Fibroblast of pulmonary artery (primary cell): ENCODE data around the gene COX11.

Experiments used
- DNase-seq: peaks from one replicate; pipeline ENCODE4 v3.0.0-alpha.2; 2010; ENCODE audit warnings: low read depth
- H3K4me3 ChIP-seq: replicated peaks from 2 replicates; pipeline ENCODE4 v1.5.1; 2011; ENCODE audit warnings: low read depth, mild to moderate bottlenecking, control low read depth, low read length, moderate library complexity
- CTCF ChIP-seq: IDR thresholded peaks from 2 replicates; pipeline ENCODE4 v1.5.1; 2011; ENCODE audit warnings: mild to moderate bottlenecking, control low read depth, low read length, inconsistent platforms; ENCODE audit errors: missing control alignments

The COX11 gene

GRCh38 chr17:54935471-54935870 lies 33.0 kb downstream of the COX11 start:
- no peak for DNase-seq
- H3K4me3 ChIP-seq, result no peak overlapping the region
- TF ChIP-seq CTCF, result no peak

GRCh38 chr17:54933921-54934320 lies 34.5 kb downstream of the COX11 start:
- DNase-seq, result no peak

GRCh38 chr17:54932711-54933110 lies 35.7 kb downstream of the COX11 start:
- no peak for TF ChIP-seq CTCF
- no peak for DNase-seq
- H3K4me3 ChIP-seq, result no peak overlapping the region

More at GRCh38 chr17:54933921-54934320, 34.5 kb downstream of the COX11 start:
- TF ChIP-seq CTCF, result no peak
- no peak overlapping the region for H3K4me3 ChIP-seq

GRCh38 chr17:54927525-54927924 lies 40.9 kb downstream of the COX11 start:
- no peak for TF ChIP-seq CTCF
- DNase-seq, result no peak
- no peak overlapping the region for H3K4me3 ChIP-seq

- TF ChIP-seq CTCF, result no peak
- DNase-seq, result no peak
- H3K4me3 ChIP-seq, result no peak overlapping the region
Observed at GRCh38 chr17:54924405-54924804, 44.0 kb downstream of the COX11 start.

- no peak overlapping the region for H3K4me3 ChIP-seq
- no peak for TF ChIP-seq CTCF
- DNase-seq, result no peak
Observed at GRCh38 chr17:54920819-54921218, 47.6 kb downstream of the COX11 start.

GRCh38 chr17:54919425-54919824 lies 49.0 kb downstream of the COX11 start:
- DNase-seq, result no peak
- H3K4me3 ChIP-seq, result no peak overlapping the region
- TF ChIP-seq CTCF, result no peak
